ENCODE measurements around the gene PTPA. TPM values are rescaled to one million over a fixed set of nuclear protein-coding genes. Genes with fewer than 3 reads are reported as not detected.

The PTPA gene
- total and polyA plus RNA-seq, 2 of the 4 experiments (the other 2 are of a cell fraction): 124 to 149 TPM

DNA sequence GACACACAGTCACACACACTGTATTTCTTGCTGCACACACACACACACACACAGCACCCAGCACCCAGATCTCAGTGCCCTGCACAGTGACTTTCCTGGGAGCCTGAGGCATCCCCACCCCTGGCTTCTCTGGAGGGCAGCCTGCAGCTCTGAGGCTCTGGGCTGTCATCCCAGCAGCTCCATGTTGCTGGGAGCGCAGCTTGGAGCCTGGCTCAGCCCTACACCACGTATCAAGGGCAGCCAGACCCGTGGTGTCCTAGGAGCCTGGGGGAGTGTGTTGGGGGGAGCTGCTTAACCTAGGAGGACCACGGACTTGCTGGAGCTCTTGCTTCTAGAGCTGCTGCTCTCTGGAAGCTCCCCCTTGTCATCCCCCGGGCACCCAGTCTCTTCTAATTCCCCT lies 61.6 kb downstream of the PTPA start:
- intact Hi-C loops (cut with micrococcal nuclease) (loop anchor here (5.0 kb wide), 1 partner anchor 379 kb away; no protein-coding TSS in a partner anchor), dilution Hi-C loops (cut with HindIII; ENCODE audit: low sequenced_read_pairs, unreplicated experiment) (no loop called here), in situ Hi-C loops (cut with MboI; ENCODE audit: low sequenced_read_pairs) (no loop called here)
- BruUV-seq (replicated peaks): no TSS peak
- H4K91ac ChIP-seq (ENCODE audit: insufficient read depth, low read depth, low read length): peak overlapping the region; percentile 70
- H2AFZ ChIP-seq (replicated peaks; ENCODE audit: low read length, poor library complexity): peak overlapping the region; percentile 19
- no peak overlapping the region; the same call in 1 of the 2 replicates for H3K18ac ChIP-seq (ENCODE audit: low read depth, low read length)
- H3K4ac ChIP-seq (ENCODE audit: low read depth, low read length): peak overlapping the region; percentile 56
- TF ChIP-seq NFE2L2 (IDR thresholded peaks at IDR 0.05; ENCODE audit: low read depth, low read length) (no peak), RCOR1 (IDR thresholded peaks at IDR 0.05; ENCODE audit: insufficient replicate concordance, low read length) (no peak)
- peaks cover 23% of the 10 kb centered on the region for H3K4me1 ChIP-seq (ENCODE audit: control insufficient read depth, insufficient read depth, low read length)
- H3K9ac ChIP-seq (ENCODE audit: low read depth, low read length): no peak overlapping the region
- peak overlapping the region; percentile 22; the same call in 1 of the 2 replicates for H4K5ac ChIP-seq (ENCODE audit: low read depth, low read length)
- no peak overlapping the region for H3K56ac ChIP-seq (ENCODE audit: extremely low read depth, insufficient read depth, low read length)
- peak overlapping the region; percentile 19 for H2BK5ac ChIP-seq (ENCODE audit: low read depth, low read length, poor library complexity, severe bottlenecking)
- peak overlapping the region; percentile 72 for H2BK20ac ChIP-seq (ENCODE audit: low read depth, low read length)
- H3K27me3 ChIP-seq (ENCODE audit: control insufficient read depth, insufficient read depth, low read length): no peaks in the 10 kb centered on the region
- no peak overlapping the region for H3K4me3 ChIP-seq (ENCODE audit: insufficient read depth, low read depth, low read length)
- H2AK5ac ChIP-seq (ENCODE audit: low read depth, low read length): peak overlapping the region; percentile 99
- H4K20me1 ChIP-seq (ENCODE audit: insufficient read depth, low read length): peaks cover 14% of the 10 kb centered on the region
- WGBS, 2 experiments (ENCODE audit: extremely low coverage in 2 of 2, insufficient read length in 1 of 2): no CpG with 5 or more reads among the region's 5 CpGs
- H2BK15ac ChIP-seq (ENCODE audit: low read depth, low read length): peak overlapping the region; percentile 76; the same call in 2 of the 3 replicates
- no peak overlapping the region; the same call in 1 of the 2 replicates for H3K14ac ChIP-seq (replicated peaks; ENCODE audit: low read depth, low read length)
- ChIA-PET CTCF (interaction anchor here (1.0 to 4.1 kb wide), 4 partner anchors 27 to 451 kb away, joined by 3 to 21 read pairs (median 8); no protein-coding TSS in a partner anchor), POLR2A (ENCODE audit: unreplicated experiment) (no interaction called here)
- peaks cover 7 to 23% of the 10 kb centered on the region in 2 experiments for H3K79me1 ChIP-seq (ENCODE audit: low read depth in 1 of 2, low read length in 2 of 2)
- H3K27ac ChIP-seq (ENCODE audit: insufficient read depth, low read length): no peak overlapping the region; the same call in 1 of the 2 replicates
- peaks cover 4% of the 10 kb centered on the region; the same call in 1 of the 2 replicates for H3K36me3 ChIP-seq (ENCODE audit: control insufficient read depth, insufficient read depth, low read length)
- peak overlapping the region; percentile 77 for H2AK9ac ChIP-seq (replicated peaks; ENCODE audit: low read depth, low read length, poor library complexity)
- H3K9me1 ChIP-seq (ENCODE audit: insufficient read depth, low read length): peaks cover 10% of the 10 kb centered on the region
- H4K8ac ChIP-seq (ENCODE audit: low read depth in 2 of 2, low read length in 2 of 2): peak overlapping the region; percentile 65 to 79; a peak in 2 of 4 replicates
- ATAC-seq (ENCODE audit: low read depth) (no peak), DNase-seq (no peak)
- H2BK120ac ChIP-seq (ENCODE audit: low read depth, low read length): peak overlapping the region; percentile 93
- H3K23ac ChIP-seq (ENCODE audit: low read depth, low read length): peak overlapping the region; percentile 25; the same call in 1 of the 2 replicates
- H3K9me3 ChIP-seq (ENCODE audit: control insufficient read depth, insufficient read depth, low read length): no peaks in the 10 kb centered on the region
- H3K4me2 ChIP-seq (ENCODE audit: low read depth, low read length): no peak overlapping the region

All from IMR-90 (cell line).